HG03025 (cell line): Measurements from ENCODE around the gene PCDHGA2.
"Not testable (repeated sequence)": the region's sequence is repeated elsewhere in the genome, so short reads cannot be mapped to it uniquely, and the experiment has no call there.

Experiments used
- ATAC-seq: cut with Tn5 transposase; IDR thresholded peaks from one replicate; pipeline ENCODE4 v1.9.1; 2021; ENCODE audit warnings: mild to moderate bottlenecking, moderate library complexity; ENCODE audit not compliant: unreplicated experiment, low FRiP score

Gene PCDHGA2

DNA sequence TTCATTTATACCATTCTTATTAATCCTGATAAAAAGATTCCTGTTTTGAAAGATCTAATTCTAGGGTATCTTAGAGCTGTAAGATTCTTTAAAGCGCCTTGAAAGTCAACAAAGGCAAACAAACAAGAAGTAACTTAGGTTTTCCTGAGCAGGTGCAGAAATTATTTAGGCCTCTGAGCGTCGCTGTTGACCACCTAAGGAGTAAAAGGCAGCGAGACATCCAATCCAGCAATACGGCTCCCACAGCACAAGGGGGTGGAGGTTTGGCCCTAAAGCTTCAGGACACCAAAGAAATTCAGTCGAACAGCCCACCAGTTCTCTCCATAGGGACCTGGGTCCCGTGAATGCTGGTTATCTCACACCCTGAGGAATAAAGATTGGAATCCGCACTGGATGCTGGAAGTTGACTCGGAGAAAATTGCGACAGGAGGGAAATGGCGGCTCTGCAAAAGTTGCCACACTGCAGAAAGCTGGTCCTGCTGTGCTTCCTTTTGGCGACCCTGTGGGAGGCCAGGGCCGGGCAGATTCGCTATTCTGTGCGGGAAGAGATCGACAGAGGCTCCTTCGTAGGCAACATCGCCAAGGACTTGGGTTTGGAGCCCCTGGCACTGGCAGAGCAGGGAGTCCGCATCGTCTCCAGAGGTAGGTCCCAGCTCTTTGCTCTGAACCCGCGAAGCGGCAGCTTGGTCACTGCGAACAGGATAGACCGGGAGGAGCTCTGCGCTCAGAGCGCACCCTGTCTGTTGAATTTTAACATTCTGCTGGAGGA is at the start of gene PCDHGA2:
Gene PCDHGA2, plus strand, starts transcription at position 223 of the 769 bp plus-strand sequence.
- no peak for ATAC-seq

- no peak for ATAC-seq
These were observed 40.2 kb upstream of the PCDHGA2 start for GRCh38 chr5:141298376-141298775.

DNA sequence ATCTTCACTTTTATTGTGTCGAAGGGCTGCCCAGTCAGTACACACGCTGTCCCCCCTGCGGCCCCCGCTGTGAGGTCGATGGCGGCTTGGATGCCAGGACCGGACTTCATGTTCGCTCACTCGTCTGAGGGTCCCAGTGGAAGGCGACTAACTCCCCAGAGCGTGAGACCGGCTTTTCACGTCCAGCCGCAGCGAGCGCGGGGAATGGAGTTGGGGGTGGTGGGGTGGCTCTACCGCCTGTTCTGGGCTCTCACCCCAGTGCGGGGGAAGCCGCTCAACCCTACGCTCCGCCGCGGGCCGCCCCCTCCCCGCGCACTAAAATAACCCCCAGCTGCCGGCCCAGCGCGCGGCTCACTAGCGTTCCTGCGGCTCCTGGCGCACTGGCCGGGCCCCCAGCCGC is 34.8 kb upstream of the PCDHGA2 start, which contains the start of gene SLC25A2:
Gene SLC25A2, minus strand, starts transcription at position 294 of the 400 bp plus-strand sequence. Its CDS starts 184 bp downstream, at position 110.
- ATAC-seq, result no peak

DNA sequence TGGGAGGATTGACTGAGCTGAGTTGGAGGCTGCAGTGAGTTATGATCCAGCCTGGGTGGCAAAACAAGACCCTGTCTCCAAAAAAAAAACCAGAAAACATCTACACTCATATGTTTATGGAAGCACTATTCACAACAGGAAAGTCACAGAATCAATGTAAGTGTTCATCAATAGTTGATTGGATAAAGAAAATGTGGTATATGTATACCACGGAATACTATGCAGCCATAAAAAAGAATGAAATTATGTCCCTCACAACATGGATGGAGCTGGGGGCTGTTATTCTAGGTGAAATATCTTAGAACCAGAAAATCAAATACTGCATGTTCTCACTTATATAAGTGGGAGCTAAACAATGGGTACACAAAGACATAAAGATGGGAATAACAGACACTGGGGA is 31.9 kb upstream of the PCDHGA2 start:
- ATAC-seq, result no peak

DNA sequence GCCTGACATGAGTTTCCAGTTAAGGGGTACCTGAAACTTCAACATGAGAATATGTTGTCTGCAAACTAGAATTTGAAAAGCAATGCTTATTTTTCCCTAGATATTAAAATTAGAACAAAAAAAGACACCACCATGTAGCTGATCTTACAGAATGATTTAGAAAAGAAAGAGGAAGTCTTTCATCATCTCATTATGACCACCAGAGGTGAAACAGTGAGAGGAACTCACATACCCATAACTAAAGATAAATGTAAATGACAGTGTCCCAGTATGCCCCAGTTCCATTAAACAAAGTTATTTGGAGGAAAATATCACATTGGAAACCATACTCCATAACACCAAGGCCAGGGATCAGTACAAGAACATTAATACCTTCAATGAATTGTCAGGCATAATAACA is 24.8 kb upstream of the PCDHGA2 start:
- no peak for ATAC-seq

- ATAC-seq, result not testable (repeated sequence)
These were observed 21.6 kb upstream of the PCDHGA2 start for GRCh38 chr5:141316963-141317362.

DNA sequence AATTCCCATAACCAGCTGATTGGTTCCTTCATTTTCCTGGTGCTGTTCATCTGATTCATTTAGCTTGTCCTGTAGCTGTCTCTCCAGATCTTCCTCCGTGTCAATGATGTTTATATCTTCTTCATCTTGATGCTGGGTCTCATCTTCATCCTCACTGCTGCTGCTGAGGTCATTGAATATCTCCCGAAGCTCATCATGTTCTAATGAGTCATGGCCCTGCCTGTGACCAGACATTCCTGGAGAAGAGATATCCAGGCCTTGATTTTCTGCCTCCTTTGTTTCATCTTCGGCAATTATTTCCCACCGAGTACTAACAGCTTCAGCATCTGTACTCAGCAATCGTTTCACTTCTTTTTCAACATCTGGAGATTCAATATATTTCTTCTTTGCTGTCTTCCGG is 19.4 kb upstream of the PCDHGA2 start:
- ATAC-seq, result no peak

- no peak for ATAC-seq
These were observed 18.9 kb upstream of the PCDHGA2 start for GRCh38 chr5:141319699-141320098.

GRCh38 chr5:141320225-141321169 is 18.1 kb upstream of the PCDHGA2 start, which contains the start of gene TAF7:
Gene TAF7, minus strand, starts transcription at chr5:141320784. Its CDS starts 740 bp downstream, at chr5:141320044.
- peak; percentile 98 for ATAC-seq

- ATAC-seq, result no peak
These were observed 16.3 kb upstream of the PCDHGA2 start for GRCh38 chr5:141322261-141322660.

- ATAC-seq, result peak; percentile 88
These were observed 12.3 kb upstream of the PCDHGA2 start for GRCh38 chr5:141326088-141326854.

GRCh38 chr5:141328231-141328630 is 10.3 kb upstream of the PCDHGA2 start:
- ATAC-seq, result no peak

DNA sequence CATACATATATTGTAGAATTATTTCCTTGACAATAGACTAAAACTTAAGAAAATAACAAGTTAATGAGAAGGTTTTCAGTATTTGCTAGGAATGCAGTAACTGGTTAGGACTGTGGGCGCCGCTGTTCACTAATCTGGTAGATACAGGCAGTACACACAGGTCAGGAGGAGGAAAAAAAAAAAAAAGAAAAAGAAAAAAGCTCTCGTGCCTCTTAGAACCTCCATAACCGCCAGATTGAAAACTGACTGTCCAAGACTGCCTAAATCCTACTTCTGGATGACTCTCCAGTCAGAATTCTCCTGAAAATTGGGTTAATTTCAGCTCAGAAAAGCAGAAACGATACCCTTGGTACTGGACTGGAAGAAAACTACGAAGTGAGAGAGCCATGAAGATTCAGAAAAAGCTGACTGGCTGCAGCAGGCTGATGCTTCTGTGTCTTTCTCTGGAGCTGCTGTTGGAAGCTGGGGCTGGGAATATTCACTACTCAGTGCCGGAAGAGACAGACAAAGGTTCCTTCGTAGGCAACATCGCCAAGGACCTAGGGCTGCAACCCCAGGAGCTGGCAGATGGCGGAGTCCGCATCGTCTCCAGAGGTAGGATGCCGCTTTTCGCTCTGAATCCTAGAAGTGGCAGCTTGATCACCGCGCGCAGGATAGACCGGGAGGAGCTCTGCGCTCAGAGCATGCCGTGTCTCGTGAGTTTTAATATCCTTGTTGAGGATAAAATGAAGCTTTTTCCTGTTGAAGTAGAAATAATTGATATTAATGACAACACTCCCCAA is 8.1 kb upstream of the PCDHGA2 start, which contains the start of gene PCDHGA1:
Gene PCDHGA1, plus strand, starts transcription at position 216 of the 782 bp plus-strand sequence.
- ATAC-seq, result no peak

DNA sequence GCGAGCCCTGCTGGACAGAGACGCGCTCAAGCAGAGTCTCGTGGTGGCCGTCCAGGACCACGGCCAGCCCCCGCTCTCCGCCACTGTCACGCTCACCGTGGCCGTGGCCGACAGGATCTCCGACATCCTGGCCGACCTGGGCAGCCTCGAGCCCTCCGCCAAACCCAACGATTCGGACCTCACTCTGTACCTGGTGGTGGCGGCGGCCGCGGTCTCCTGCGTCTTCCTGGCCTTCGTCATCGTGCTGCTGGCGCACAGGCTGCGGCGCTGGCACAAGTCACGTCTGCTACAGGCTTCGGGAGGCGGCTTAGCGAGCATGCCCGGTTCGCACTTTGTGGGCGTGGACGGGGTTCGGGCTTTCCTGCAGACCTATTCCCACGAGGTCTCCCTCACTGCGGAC is 6.0 kb upstream of the PCDHGA2 start:
- not testable (repeated sequence) for ATAC-seq

DNA sequence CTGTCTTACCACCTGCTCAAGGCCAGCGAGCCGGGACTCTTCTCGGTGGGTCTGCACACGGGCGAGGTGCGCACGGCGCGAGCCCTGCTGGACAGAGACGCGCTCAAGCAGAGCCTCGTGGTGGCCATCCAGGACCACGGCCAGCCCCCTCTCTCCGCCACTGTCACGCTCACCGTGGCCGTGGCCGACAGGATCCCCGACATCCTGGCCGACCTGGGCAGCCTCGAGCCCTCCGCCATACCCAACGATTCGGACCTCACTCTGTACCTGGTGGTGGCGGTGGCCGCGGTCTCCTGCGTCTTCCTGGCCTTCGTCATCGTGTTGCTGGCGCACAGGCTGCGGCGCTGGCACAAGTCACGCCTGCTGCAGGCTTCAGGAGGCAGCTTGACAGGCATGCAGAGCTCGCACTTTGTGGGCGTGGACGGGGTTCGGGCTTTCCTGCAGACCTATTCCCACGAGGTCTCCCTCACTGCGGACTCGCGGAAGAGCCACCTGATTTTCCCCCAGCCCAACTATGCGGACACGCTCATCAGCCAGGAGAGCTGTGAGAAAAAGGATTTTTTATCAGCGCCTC is 2.3 kb downstream of the PCDHGA2 start:
- ATAC-seq, result not testable (repeated sequence)

- ATAC-seq, result no peak
These were observed 4.2 kb downstream of the PCDHGA2 start for GRCh38 chr5:141342773-141343172.

- ATAC-seq, result no peak
These were observed 4.8 kb downstream of the PCDHGA2 start, which contains the start of gene PCDHGA3 for GRCh38 chr5:141343242-141343952. Gene PCDHGA3, plus strand, starts transcription at chr5:141343829. Its CDS starts 205 bp downstream, at chr5:141344034.

GRCh38 chr5:141343953-141344463 is 5.4 kb downstream of the PCDHGA2 start:
- no peak for ATAC-seq
